ENCODE data around the gene CDC42BPB.

The CDC42BPB gene

DNA sequence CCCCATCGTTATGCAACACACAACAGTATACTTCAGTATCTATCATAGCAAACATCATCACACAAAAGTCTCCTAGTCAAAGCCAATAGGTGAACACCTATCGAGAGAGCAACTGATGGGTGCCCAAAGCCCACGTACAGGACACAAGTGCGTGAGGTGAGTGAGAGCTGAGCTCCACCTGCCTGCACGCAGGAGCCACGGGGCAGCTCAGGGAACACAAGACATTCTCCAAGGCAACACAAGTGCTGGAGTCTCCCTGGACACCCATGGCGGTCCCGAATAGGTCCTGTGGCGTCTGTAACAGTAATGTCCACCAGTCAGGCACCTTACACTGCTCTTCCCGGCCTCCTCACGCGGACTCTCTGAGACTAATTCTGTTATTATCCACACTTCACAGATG, 44.3 kb downstream of the CDC42BPB start:
- no peak for DNase-seq

DNA sequence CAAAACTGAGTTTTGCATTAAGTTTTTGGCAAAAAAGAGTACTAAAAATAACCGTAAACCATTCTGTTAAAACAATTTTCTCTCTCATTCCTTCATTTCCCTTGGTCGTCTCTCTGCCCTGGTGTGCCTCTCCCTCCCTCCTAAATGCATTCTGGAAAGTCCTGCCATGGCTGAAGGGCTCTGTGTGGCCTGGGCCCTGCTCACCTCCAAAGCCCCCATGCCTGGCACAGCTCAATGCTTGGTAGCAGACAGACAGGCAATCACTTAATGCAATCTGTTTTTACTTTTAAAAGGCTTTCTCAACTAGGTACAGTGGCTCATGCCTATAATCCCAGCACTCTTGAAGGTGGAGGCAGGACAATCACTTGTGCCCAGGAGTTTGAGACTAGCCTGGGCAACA, 47.8 kb downstream of the CDC42BPB start:
- DNase-seq = no peak

DNA sequence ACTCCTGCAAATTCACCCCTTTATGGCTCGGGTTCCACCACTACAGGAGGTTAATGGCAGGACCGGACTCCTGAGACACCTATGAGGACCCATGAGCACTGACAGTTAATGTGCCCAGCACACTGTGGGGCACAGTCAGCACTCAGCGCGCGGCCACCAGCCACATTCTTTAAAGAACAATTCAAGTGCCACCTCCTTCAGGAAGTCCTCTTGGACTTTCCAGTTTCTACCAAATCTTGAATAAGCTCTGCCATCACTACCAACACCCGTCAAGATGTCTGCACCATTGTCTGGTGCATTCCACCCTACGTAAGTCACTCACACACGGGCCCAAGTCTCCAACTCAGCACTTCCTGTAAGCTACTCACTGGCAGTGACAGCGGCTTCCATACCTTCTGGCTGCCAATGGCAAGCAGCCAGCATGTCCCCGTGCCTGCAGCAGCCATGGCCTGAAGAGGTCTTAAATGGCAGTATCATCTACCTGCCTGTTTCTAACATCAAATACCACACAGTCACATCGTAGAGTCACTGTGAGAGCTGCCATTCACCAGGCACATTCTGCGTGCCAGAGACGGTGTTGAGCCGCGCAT, 48.5 kb downstream of the CDC42BPB start:
- no peak for DNase-seq

DNA sequence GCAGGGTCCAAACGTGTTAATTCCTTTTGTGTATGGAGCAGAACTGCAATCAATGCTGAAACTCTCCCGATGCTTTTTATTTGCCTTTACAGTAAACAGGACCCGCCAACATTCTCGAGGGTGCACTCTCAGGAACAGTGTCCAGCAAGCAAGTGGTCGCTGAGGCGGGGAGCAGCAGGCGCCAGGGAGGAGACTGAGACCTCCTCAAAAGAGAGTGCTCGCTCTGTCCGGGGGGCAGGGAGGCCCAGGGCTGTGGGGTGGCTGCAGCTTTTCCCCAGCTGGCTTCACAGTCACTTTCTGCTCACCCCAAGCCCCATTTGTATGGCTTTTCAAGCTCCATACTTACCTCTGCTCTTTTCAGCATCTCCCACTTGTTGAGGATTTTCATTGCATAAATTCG, 49.2 kb downstream of the CDC42BPB start:
- DNase-seq = no peak

DNA sequence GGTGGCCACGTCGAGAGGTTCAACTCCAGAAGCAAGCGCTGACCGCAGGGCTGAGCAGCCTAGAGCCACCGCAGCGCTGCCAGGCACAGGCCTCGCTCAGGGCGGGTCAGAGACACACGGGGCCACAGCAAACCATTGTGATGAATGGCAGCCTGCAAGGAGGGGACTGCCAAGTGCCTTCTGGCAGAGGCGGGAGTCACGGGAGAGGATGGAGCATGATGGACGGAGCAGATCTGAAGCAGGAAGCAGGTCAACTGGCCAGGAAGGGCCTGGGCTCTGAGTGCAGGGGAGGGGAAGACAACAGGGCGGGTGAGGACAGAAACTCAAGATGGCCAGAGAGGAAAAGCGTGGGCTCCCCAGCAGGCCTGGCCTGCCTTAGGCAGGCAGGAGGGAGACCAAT, 49.8 kb downstream of the CDC42BPB start:
- DNase-seq = no peak

DNA sequence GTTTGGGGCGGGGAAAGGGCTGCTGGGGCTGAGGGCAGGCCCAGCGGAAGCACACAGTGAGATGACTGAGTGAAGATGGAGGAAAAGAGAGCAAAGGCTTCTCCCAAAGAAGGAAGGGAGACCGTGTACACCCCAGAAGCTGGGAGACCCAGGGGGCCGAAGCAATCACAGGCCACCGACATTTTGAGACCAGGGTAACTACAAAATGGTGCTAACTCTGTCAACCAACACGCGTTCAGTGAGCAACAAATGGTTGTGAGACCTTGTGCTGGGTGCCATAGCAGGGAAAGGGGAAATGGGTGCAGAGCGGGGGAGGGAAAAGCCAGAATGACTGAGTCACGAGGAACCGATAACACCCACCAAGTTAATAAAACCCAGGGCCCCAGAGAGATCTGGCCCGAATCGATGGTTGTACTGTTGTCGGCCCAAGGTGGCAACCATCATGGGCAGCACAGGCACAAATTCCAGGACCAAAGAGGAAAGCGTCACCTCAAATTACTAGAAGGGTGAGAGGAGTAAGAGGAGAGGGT, 50.3 kb downstream of the CDC42BPB start:
- no peak for DNase-seq

DNA sequence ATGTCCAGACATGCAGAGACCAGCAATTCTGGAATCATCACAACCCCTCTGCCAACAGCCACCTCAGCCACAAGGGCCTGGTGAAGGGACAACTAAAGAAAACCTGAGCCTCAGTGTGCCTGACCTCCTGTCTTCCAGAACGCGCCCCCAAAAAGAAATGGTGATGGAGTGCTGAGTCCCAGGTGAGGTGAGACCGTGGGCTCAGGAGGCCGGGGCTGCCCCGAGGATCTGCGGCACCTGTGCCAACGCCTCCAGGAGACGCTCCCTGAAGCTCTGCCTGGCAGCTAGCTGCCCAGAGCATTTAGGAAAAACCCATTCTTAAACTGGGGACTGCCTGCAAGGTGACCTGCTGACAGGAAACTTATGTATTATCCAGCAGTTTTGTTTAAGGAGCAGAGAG, 51.2 kb downstream of the CDC42BPB start:
- DNase-seq = no peak

DNA sequence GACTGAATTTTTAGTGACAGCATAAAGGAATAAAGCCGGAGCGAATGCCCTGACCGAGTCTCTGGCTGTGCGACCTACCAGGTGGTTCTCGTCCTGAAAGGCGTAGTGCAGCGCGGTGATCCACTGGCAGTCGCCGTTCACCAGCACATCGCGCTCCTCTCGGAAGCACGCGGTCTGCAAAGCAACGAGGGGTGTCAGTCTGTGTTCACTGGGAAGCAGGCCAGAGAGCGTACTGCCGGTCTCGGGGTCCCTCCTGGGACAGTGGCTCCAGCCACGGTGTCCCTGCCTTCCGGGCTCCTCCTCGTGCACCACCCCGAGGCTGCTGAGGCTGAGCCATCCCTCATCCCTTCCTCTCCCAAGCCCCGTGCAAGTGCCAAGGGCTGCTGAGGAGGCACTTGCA, 53.5 kb downstream of the CDC42BPB start:
- no peak for DNase-seq

DNA sequence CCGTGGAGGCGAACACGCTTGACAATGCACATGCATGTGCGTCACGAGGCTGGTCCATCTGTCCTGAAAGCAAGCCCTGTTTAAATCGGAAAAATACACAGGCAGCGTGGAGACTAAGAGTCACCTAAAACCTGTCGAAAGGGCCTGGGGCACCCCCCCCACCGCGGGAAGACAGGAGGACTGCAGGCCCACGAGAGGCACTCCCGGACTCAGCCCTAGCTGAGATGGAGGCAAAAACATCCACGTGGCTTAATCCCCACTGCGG, 54.1 kb downstream of the CDC42BPB start:
- DNase-seq = no peak

DNA sequence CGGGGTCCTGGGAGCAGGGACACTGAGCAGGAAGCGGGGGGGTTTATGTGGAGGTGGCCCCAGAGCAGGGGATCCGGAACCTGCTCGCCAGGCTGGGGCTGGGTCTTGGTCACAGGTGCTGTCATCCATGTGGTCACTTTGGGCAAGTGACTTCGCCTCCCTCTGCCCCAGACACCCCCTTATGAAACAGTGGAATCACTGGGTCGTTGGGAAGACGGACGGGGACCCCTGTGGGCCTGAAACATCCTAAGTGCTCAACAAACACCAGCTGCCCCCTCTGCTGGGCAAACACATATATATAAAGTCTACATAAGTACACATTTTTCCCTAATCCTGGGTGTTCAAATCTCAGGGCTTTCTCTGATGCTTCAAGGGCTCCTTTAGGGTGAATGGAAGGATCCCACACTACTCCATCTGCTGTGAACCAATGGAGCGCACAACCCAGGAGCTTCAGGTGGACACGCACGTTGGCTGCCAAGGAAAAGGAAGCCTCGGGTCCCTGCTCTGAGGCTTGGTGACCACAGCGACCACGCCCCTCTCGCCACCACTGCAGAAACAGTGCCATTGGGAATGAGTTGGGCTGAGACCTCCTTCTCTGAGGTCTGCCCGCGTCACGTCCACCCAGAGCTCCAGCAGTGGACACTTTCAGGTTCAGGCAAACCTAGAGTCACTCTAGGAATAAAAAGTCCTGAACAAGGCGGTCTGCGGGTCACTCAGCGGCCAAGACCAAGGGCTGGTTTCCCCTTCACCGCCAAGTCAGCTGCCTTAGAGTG, 54.6 kb downstream of the CDC42BPB start:
- no peak for DNase-seq

DNA sequence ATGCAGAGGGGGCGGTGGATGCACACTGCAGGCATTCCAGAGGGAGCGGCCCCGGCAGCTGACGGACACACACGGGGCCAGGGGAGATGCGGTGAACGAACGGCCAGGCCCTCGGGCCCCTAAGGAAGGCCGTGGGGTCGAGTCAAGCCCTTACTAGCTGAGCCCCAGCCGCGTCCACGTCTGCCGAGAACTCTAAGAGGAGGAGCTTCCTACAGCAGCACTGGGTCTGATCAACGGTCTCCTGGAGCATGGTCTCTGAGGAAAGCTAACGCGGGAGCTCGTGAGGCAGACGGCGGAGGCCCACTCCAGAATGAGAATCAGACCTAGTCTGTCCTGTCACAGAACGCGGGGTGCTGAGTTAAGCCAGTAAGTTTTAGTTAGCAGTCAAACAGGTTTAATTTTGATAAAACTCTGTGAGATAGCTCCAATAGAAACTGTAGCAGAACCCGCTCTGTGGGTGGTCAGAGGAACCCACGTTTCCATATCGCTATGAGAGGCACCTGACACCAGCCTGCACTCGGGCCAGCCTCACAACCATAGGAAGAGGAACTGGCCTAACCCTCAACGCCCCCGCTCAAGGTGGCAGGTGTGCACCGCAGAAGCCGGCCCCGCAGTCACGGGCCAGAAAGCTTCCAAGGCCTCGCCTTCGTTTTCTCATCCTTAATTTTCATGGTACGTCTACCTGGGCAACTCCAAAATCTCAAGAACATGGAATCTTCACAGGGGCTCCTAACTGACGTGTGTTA, 55.5 kb downstream of the CDC42BPB start:
- no peak for DNase-seq

DNA sequence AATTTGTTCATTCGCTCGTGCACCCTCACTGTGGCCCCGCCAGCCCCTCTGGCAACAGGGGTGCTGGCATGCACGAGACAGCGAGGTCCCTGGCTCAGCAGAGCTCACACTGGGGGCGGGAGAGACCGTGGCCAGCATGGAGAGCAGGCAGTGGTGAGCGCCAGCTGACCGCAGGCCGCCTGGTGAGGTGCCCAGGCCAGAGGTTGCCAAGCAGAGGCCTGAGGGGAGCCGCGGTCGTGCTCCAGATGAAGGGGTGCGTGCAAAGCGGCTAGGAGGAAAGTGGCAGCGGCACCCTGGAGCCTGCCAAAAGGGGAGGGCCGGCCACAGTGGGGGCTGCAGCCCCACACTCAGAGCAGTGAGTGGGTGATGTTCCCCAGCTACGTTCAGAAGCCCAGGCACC, 56.1 kb downstream of the CDC42BPB start:
- no peak for DNase-seq

DNA sequence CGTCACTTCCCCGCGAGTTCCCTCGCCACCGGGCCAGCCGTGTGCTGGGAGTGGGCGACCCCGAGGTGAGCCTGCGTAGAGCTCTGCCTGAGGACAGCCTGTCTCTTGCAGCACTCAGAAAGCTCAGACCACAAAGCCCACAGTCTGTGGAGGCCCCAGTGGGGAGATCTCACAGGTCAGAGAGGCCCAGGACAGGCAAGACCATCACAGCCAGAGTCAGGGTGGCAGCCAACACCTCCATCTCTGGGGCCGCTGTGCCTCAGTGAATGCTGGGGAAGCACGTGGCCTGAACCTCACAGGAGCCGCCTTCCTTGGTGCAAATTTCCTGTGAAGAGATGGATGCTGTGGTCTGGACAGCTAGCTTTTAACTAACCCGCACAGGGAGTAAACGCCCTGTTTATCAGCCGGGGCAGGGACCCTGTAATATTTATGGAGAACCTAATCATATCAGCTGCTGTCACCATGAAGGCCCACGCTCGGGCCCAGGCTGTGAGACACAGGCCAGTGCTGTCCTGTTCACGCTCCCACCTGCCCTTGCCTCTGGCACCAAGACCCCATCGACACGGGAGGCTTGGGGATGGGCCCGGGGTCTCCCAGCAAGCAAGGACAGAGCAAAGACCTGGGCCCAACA, 56.9 kb downstream of the CDC42BPB start:
- DNase-seq = no peak

DNA sequence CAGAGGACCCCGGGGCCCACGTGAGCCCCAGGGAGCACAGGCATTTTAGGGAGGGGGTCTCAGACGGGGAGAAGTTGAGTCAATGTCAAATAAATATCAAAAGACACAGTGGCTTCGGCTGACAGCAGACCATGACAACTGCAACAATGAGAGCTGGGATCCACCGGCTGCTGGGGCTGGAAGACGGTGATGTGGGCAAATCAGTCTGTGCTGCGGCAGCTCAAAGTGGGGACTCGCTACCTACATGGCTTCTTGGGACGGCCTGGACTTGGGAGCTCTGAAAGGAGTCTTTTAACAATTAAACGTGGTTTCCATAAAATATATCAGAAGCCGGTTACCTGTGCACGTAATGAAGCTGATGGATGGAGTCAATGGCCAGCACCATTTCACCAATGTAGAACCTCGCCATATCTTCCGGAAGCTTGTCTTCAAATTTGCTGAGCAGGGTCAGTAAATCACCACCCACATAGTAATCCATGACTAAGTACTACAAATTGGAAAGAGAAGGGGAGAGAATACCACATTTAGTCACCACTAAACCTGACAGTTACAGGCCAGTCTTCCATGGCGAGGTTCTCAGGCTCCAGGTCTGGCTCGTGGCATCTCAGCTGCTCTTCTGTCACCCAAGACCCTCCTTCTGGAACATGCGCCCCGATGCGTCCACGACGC, 58.0 kb downstream of the CDC42BPB start:
- no peak for DNase-seq

DNA sequence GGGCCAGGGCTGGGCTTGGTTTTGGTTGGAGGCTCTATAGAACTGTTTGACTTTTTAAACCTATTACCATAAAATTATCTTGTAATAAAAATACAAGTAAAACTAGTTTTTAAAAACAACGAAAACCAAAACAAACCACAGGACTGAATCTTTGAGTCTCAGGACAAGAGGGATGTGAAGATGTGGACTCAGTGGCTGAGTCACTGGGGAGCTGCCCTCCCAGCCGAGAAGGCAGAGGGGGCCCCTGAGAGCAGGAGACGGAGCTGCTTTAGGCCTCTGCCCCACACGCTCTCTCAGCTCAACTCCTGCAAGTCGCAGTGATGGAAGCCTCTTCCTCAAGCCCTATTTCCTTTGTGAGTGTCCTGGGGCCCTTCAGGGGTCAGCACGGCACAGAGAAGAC, 59.0 kb downstream of the CDC42BPB start:
- no peak for DNase-seq

DNA sequence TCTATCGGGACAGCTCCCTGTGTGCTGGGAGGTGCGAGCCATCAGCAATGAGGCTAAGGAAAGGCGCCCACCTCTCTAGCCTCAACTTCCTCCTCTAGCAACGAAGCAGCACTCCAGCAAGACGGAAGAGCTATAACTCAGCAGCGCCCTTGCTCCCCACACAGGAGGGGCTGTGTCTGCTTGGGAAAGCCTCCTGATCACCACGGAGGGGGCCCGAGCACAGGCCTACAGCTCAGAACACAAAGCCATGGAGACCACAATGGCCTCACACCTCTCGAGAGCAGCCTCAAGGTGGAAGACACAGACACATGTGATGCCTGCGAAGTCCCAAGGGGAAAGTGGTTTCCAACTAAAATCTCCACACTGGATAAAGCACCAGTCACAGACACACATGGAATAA, 60.4 kb downstream of the CDC42BPB start:
- DNase-seq = no peak

DNA sequence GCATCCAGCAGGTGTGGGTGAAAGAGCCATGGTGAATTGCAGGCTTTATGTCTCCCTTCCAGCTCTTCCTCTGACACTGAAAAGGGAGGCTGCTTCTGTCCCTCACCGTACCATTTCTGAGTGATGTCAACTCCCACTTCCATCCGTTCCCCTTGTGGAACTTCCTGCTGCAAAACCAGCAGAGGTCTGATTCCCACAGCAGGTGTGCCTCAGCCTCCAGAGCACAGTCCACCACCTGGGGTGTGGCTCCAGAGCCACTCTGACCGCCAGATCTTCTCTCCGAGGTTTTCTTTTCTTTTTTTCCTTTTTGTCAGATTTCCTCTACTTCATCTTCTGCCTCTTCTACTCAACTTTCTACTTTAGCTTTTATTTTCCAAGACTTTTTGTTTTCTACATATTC, 62.7 kb downstream of the CDC42BPB start:
- no peak for DNase-seq

DNA sequence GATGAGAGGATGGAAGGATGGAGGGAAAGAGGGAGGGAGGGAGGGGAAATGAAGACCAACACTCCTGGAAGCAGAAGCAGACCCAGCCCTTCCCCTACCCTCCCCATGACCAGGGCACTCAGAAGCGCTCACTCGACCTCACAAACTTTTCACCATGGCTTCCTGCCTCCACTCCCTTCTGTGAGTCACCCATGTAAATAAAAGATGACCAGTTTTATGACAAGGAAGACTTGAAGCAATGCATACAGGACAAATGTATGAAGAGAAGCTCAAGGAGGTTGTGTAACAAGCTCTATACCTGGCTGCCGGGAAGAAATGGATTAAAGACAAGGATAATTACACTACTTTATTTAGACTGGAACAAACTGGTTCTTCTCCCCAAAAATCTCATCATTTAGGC, 63.8 kb downstream of the CDC42BPB start:
- no peak for DNase-seq

DNA sequence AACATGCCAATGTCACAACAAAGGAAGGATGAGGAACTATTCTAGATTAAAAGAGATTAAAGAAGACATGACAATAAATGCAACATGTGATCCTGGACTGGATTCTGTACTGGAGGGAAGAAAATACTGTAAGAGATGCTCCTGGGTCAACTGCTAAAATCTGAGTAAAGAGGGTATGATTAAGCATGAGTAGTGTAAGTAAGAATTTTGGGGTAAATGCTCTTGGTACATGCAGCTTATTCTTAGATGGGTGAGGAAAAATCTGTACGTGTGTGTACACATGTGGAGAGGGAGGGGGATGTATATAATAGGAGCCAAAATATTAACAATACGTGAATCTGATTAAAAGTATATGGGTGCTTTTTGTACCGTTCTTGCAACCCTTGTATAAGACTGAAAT, 66.0 kb downstream of the CDC42BPB start:
- no peak for DNase-seq

DNA sequence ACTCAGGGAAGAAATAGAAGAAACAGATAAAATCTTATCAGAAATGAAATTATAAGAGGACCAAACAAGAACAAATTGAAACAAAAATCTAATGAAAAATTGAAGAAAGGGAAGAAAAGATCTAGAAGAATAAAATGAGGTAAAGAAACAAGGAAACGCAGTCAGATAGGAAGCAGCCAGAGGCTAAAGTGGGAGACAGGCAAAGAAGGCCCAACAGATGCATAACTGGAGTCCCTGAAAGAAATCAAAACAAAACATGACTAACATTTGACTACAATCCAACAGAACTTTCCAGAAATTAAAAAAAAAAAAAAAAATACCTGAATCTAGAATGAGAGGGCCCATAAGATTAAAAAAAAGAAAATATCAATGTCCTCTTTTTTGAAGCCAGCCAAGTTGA, 69.3 kb downstream of the CDC42BPB start:
- no peak for DNase-seq

DNA sequence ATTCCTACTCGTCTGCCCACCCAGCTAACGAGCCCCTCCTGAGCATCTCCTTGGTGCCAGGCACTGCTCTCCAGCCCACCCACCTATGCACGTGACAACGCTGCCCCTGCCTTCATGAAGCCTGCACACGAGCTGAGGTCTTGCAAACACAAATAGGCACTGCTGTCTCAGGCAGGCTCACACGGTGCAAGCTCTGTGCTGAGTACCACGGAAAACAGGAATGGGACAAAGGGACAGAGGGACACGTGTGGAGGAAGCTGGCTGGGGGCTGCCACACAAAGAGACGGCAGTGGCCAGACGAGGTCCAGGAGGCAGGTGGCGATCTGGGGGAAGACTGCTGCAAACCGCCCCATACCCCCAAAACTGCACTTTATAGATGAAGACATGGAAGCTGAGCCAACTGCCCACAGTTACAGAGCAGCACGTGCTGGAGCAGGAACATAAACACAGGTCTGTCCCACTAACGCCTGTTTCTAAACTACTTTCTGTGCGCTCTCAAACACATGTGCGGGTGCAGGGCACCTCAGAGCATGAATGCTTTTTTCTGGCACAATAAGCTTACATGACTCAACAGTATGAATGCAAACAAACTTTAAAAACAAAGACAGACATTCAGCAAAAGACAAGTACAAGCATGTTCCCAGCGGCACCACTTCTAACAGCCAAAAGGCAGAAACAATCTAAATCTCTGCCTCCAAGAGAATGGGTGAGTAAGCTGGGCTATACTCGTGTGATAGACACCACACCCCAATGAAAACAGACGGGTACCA, 70.4 kb downstream of the CDC42BPB start:
- DNase-seq = no peak

DNA sequence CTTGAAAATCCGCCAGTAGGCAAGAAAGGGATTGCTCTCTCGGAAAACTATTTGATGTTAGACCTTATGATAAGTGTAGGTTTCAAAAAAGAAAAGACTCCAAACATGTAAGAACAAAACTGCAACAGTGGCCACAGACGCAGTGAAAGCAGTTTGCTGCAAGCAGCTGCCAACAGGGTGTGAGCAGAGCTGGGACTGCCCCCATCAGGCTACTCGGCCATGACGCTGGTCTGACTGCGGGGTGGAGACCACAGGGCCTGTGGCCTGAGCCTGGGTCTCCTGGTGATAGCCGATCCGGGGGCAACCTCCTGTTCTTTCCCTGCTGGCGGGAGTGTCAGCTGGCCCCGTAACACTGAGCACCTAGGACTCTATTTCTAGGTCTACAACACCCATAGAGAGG, 71.7 kb downstream of the CDC42BPB start:
- DNase-seq = no peak

Data from activated effector memory CD4-positive, alpha-beta T cell treated with anti-CD3 and anti-CD28 coated beads, Interleukin-2, amount 50 U/mL, for 16 hours (primary cell).